HG03460 (cell line): ENCODE data around the gene AFMID.
"Not testable (repeated sequence)": the region's sequence is repeated elsewhere in the genome, so short reads cannot be mapped to it uniquely, and the experiment has no call there.

Source experiments
- ATAC-seq: cut with Tn5 transposase; IDR thresholded peaks from one replicate; pipeline ENCODE4 v1.9.1; 2021; ENCODE audit not compliant: unreplicated experiment

The AFMID gene

GRCh38 chr17:78219396-78220150, 32.4 kb downstream of the AFMID start:
- no peak for ATAC-seq

DNA sequence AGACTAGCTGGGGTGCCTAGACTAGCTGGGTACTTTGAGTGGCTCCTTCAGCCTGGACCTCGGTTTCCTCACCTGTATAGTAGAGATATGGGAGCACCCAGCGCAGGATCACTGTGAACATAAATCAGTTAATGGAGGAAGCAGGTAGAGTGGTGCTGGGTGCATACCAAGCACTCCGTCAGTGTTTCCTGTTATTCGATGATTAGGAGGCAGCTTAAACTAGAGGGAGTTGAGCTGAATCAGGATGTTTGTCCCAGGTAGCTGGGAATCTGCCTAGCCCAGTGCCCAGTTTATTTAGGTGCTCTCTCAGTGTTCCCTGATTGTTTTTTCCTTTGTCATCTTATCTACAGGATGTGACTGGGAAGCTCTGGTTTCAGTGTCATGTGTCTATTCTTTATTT, 35.9 kb downstream of the AFMID start:
- no peak for ATAC-seq

DNA sequence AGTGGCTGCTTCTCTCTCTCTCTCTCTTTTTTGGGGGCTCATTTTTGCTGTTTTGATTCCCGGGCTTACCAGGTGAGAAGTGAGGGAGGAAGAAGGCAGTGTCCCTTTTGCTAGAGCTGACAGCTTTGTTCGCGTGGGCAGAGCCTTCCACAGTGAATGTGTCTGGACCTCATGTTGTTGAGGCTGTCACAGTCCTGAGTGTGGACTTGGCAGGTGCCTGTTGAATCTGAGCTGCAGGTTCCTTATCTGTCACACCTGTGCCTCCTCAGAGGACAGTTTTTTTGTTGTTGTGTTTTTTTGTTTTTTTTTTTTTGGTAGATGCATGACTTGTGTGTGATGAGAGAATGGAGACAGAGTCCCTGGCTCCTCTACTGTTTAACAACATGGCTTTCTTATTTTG, 36.6 kb downstream of the AFMID start:
- no peak for ATAC-seq

GRCh38 chr17:78224231-78225087, 37.3 kb downstream of the AFMID start:
- no peak for ATAC-seq

DNA sequence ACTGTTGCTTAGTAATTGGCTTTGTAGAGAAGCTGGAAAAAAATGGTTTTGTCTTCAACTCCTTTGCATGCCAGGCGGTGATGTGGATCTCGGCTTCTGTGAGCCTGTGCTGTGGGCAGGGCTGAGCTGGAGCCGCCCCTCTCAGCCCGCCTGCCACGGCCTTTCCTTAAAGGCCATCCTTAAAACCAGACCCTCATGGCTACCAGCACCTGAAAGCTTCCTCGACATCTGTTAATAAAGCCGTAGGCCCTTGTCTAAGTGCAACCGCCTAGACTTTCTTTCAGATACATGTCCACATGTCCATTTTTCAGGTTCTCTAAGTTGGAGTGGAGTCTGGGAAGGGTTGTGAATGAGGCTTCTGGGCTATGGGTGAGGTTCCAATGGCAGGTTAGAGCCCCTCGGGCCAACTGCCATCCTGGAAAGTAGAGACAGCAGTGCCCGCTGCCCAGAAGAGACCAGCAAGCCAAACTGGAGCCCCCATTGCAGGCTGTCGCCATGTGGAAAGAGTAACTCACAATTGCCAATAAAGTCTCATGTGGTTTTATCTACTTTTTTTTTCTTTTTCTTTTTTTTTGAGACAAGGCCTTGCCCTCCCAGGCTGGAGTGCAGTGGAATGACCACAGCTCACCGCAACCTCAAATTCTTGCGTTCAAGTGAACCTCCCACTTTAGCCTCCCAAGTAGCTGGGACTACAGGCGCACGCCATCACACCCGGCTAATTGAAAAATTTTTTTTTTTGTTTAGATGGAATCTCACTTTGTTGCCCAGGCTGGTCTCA, 38.1 kb downstream of the AFMID start:
- no peak for ATAC-seq

- ATAC-seq, result no peak
These were observed 39.0 kb downstream of the AFMID start for GRCh38 chr17:78226055-78226758.

DNA sequence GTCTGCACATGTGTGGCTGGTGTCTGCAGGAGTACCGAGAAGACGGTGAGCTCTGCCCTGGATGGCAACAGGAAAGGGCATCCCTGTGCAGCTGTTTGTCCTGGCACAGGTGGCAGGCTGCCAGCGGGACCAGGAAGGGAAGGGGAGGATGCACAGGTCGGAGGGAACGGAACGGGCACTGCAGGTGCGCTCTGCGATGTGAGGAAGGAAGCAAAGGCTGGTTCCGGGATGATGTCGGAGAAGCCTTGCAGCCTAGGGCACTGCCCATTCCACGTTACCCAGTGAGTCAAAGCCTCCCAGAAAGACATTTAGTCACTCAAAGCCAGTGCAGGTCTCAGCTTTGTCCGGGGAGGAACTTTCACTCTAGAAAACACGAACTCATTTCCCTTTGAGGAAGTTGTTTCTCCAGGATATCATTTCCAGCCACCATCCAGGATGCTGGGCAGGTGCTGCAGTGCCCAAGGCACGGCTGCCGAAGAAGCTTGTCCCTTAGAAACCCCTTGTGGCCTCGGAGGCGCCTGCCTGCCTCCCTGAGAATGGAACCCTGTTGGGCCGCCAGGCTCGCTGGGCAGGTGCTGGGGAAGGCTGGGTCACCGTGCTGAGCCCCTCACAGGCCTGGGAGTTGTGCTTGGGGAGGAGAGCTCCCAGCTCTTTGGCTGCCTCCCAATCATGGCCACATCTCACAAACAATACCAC, 39.7 kb downstream of the AFMID start:
- ATAC-seq, result no peak

DNA sequence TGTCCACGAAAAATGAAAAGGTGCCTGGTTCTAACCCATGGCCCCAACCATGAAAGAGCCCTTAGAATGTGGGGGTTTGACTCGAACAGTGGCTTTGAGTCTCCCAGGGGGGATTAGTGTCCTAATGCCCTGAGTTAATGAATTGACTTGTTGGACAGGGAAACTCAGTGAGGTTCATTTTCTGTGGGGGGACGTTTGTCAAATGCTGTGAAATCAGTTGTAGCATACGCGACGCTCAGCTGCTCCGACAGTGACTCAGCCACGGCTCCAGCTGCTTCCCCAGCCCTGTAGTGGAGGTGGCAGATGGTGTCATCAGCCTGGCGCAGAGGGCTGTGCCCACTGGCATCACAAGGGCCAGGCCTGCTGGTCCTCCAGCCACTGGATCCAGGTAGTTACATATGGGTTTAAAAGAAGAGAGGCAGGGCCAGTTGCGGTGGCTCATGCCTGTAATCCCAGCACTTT, 40.3 kb downstream of the AFMID start:
- ATAC-seq, result no peak

GRCh38 chr17:78228176-78228575, 41.0 kb downstream of the AFMID start:
- no peak for ATAC-seq

- ATAC-seq, result no peak
These were observed 43.2 kb downstream of the AFMID start for GRCh38 chr17:78230252-78230962.

GRCh38 chr17:78230996-78231935, 44.1 kb downstream of the AFMID start, which contains the start of gene TMEM235:
TMEM235 (plus strand) TSS chr17:78231631; CDS start chr17:78232024, 393 bp downstream.
- ATAC-seq, result no peak

DNA sequence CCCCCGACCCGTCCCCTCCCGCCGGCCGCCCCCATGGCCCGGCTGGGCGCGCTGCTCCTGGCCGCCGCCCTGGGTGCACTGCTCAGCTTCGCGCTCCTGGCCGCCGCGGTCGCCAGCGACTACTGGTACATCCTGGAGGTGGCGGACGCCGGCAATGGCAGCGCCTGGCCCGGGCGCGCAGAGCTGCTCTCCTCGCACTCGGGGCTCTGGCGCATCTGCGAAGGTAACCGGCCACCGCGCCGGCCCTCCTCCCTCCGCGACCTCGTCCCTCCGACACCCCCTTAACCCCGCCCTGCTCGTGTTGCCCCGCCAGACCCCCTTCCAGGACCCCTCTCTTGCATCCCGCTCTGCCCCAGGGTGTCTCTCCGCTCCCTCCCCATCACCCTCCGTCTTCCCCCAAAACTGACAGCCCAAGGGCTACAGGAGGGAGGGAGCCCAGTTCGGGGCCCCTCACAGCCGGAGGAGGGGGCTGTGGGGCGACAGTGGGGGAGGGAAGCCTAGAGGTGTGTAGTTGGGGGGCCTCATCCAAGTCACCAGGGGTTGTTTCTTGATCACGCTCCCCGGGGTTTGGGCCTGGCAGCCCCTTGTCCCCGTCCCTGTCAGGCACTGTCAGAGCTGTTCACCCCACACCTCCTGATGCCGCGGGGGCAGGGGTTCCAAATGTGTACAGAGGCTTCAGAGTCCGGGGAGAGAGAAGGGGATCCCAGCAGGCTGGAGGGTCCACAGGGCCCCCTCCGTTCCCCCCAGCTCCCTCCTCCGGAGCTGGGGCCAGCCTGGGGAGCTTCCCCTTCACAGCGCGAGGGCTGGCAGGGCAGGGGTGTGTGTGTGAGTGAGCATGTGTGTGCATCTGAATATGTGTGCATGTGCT, 45.1 kb downstream of the AFMID start:
- no peak for ATAC-seq

DNA sequence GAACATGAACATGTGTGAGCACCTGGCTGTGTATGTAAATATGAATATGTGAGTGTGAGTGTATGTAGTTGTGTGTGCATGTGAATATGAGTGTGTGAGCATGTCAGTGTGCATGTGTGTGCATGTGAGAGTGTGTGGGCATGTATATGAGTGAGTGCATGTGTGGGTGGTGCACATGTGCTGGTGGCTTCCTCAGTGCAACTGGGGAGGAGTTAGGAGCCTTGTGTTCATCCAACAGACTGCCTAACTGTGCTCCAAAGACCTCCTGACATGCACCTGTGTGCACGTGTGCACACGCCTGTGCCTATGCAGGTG, 45.7 kb downstream of the AFMID start:
- ATAC-seq, result no peak

DNA sequence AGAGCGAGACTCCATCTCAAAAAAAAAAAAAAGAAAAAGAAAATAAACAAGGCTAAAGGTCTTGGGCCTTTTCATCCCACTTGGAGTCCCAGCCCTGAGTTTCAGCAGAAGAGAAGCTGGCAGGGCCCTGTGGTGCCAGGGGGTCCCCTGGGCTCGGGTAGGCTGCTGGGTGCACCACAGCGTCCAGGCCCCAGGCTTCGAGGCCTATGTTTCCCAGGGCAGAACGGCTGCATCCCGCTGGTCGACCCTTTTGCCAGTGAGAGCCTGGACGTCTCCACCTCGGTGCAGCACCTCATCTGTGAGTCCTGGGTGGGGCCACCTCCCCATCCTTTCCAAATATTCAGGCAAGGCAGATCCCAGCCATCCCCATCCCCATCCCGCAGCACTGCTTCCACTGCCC, 46.5 kb downstream of the AFMID start:
- ATAC-seq, result no peak

DNA sequence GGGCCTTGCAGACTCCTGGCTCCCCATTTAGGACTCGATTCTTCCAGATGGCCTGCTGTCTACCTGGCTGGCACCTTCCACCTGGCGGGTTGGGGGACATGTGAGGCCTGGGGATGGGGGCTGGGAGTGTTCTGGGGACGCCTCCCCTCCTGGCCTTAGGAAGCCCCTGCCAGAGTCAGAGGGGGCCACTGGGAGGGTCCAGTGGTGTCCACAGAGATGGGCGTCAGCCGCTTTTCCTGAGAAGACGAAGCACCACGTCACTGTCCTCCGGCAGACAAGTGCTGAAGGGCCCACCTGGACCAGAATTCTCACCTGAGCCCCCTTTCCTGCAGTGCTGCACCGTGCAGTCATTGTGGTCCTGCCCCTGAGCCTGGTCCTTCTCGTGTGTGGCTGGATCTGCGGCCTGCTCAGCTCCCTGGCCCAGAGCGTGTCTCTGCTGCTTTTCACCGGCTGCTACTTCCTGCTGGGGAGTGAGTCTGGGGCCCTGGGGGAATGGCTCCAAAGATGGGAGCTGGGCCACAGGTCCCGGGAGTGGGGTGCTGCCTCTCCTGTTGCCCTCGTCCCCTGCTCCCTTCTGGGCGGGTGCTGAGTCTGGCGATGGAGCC, 47.2 kb downstream of the AFMID start:
- no peak for ATAC-seq

DNA sequence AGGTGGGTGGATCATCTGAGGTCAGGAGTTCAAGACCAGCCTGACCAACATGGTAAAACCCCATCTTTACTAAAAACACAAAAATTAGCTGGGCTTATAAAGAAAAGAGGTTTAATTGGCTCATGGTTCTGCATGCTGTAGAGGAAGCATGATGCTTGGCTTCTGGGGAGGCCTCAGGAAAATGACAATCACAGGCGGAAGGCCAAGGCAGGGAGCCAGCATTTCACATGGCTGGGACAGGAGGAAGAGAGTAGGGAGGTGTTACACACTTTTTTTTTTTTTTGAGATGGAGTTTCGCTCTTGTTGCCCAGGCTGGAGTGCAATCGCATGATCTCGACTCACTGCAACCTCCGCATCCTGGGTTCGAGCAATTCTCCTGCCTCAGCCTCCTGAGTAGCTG, 47.9 kb downstream of the AFMID start:
- not testable (repeated sequence) for ATAC-seq

DNA sequence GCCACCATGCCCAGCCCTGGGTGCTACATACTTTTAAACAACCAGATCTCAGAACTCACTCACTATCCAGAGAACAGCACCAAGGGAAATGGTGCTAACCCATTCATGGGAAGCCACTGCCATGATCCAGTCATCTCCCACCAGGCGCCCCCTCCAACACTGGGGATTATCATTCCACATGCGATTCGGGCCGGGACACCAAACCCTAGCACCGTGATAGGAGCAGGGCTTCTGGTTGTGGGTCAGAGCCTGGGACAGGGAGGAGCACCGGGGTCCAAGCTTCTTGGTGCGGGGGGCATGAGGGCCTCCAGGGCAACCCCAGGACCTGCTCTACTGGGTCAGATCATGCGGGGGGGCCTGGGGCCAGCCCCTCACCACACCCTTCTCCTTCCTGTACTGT, 48.7 kb downstream of the AFMID start:
- no peak for ATAC-seq
